Activated B cell treated with CpG ODN at 0.5 μM for 24 hours (primary cell): ENCODE data around the gene NAT9. TPM values are rescaled to one million over a fixed set of nuclear protein-coding genes. Genes with fewer than 3 reads are reported as not detected.

Source experiments
- ATAC-seq: fragments of 200-7000 bp; cut with Tn5 transposase; one replicate; pipeline ENCODE4 v1.10.0; 2021; ENCODE audit warnings: low read depth, mild to moderate bottlenecking, moderate library complexity
- CTCF ChIA-PET: fragments of 350-600 bp; sonication (Branson Sonifier 250); formaldehyde crosslinking; loops from one replicate; lab custom pipeline; 2021; ENCODE audit warnings: antibody characterized with exemption; lab: Charles Lee
- POLR2A ChIA-PET: fragments of 350-600 bp; sonication (Branson Sonifier 250); formaldehyde crosslinking; loops from one replicate; lab custom pipeline; 2021; ENCODE audit warnings: antibody characterized with exemption; lab: Charles Lee
- DNase-seq: peaks from one replicate; pipeline ENCODE4 v3.0.0; 2022
- H3K27ac Mint-ChIP-seq: one replicate; pipeline ENCODE4 v1.8.0; 2020; ENCODE audit warnings: mixed read lengths
- H3K27me3 Mint-ChIP-seq: one replicate; pipeline ENCODE4 v1.8.0; 2021; ENCODE audit warnings: mixed read lengths
- H3K36me3 Mint-ChIP-seq: one replicate; pipeline ENCODE4 v1.8.0; 2021; ENCODE audit warnings: low read depth, mixed read lengths
- H3K4me1 Mint-ChIP-seq: one replicate; pipeline ENCODE4 v1.8.0; 2021; ENCODE audit warnings: mixed read lengths
- H3K4me3 Mint-ChIP-seq: one replicate; pipeline ENCODE4 v1.8.0; 2020; ENCODE audit warnings: mild to moderate bottlenecking, mixed read lengths
- H3K9me3 Mint-ChIP-seq: one replicate; pipeline ENCODE4 v1.8.0; 2020; ENCODE audit warnings: mixed read lengths
- CTCF ChIP-seq: fragments of 200-600 bp; IDR thresholded peaks from one replicate; pipeline ENCODE4 v1.8.0; 2022; ENCODE audit warnings: antibody characterized with exemption, mild to moderate bottlenecking
- intact Hi-C: fragments of 100-400 bp; cut with micrococcal nuclease; formaldehyde crosslinking; loops from one replicate; pipeline ENCODE4 v1.15.1; 2024
- total RNA-seq: library from RNA; stranded (reverse); gene quantifications from 2 replicates; pipeline ENCODE4 v1.2.3, GENCODE V29; 2022

NAT9 gene
- total RNA-seq, 1 donor from 2014 or later = 79.7 TPM

GRCh38 chr17:74810699-74811485, 34.7 kb upstream of the NAT9 start:
- no peak for TF ChIP-seq CTCF
- ChIA-PET CTCF (interaction anchor here (1.3 kb wide), 1 partner anchor 32 kb away, joined by 3 read pairs; no protein-coding TSS in a partner anchor), POLR2A (no interaction called here)
- intact Hi-C loops = no loop called here
- DNase-seq = no peak
- Mint-ChIP-seq H3K27me3 (no peaks in the 10 kb centered on the region), H3K36me3 (peaks cover 30% of the 10 kb centered on the region), H3K9me3 (no peaks in the 10 kb centered on the region), H3K27ac (no peak overlapping the region), H3K4me3 (no peak overlapping the region), H3K4me1 (no peaks in the 10 kb centered on the region)
- no peak for ATAC-seq

- ATAC-seq = no peak
- Mint-ChIP-seq H3K4me3 (no peak overlapping the region), H3K36me3 (peaks cover 28% of the 10 kb centered on the region), H3K4me1 (no peaks in the 10 kb centered on the region), H3K9me3 (no peaks in the 10 kb centered on the region), H3K27ac (no peak overlapping the region), H3K27me3 (no peaks in the 10 kb centered on the region)
- DNase-seq = no peak
- POLR2A ChIA-PET = interaction anchor here (0.6 kb wide), 1 partner anchor 824 kb away, joined by 3 read pairs; the partner anchor contains the start of gene SMIM5
- TF ChIP-seq CTCF = no peak
- CTCF ChIA-PET = no interaction called here
- intact Hi-C loops = no loop called here
Observed at GRCh38 chr17:74808714-74809430, 32.7 kb upstream of the NAT9 start.

- CTCF ChIA-PET = no interaction called here
- Mint-ChIP-seq H3K27me3 (no peaks in the 10 kb centered on the region), H3K4me1 (no peaks in the 10 kb centered on the region), H3K4me3 (no peak overlapping the region), H3K27ac (no peak overlapping the region), H3K36me3 (peaks cover 25% of the 10 kb centered on the region), H3K9me3 (no peaks in the 10 kb centered on the region)
- POLR2A ChIA-PET = no interaction called here
- TF ChIP-seq CTCF = no peak
- no peak for DNase-seq
- intact Hi-C loops = no loop called here
- ATAC-seq = no peak
Observed at GRCh38 chr17:74807925-74808324, 31.8 kb upstream of the NAT9 start.

GRCh38 chr17:74807441-74807840, 31.3 kb upstream of the NAT9 start:
- peaks cover 24% of the 10 kb centered on the region for H3K36me3 Mint-ChIP-seq
- DNase-seq (no peak), ATAC-seq (no peak)
- H3K4me3 Mint-ChIP-seq = no peak overlapping the region
- H3K4me1 Mint-ChIP-seq = no peaks in the 10 kb centered on the region
- no peak for TF ChIP-seq CTCF
- H3K9me3 Mint-ChIP-seq = no peaks in the 10 kb centered on the region
- intact Hi-C loops = no loop called here
- H3K27me3 Mint-ChIP-seq = no peaks in the 10 kb centered on the region
- H3K27ac Mint-ChIP-seq = no peak overlapping the region
- POLR2A ChIA-PET = no interaction called here
- CTCF ChIA-PET = no interaction called here

- no peaks in the 10 kb centered on the region for H3K27me3 Mint-ChIP-seq
- TF ChIP-seq CTCF = no peak
- H3K4me3 Mint-ChIP-seq = no peak overlapping the region
- no peaks in the 10 kb centered on the region for H3K4me1 Mint-ChIP-seq
- no peak for DNase-seq
- intact Hi-C loops = no loop called here
- CTCF ChIA-PET = no interaction called here
- peaks cover 31% of the 10 kb centered on the region for H3K36me3 Mint-ChIP-seq
- no peaks in the 10 kb centered on the region for H3K9me3 Mint-ChIP-seq
- H3K27ac Mint-ChIP-seq = no peak overlapping the region
- POLR2A ChIA-PET = interaction anchor here (0.6 kb wide), 1 partner anchor 32 kb away, joined by 3 read pairs; no protein-coding TSS in a partner anchor
- no peak for ATAC-seq
Observed at GRCh38 chr17:74806334-74806733, 30.2 kb upstream of the NAT9 start.
